Uterus (tissue), 4 donors: Measurements from ENCODE around the gene PPP1R27. TPM values are rescaled to one million over a fixed set of nuclear protein-coding genes. Genes with fewer than 3 reads are reported as not detected.
"Not testable (repeated sequence)": the region's sequence is repeated elsewhere in the genome, so short reads cannot be mapped to it uniquely, and the experiment has no call there.

Source experiments
- DNase-seq, 2 donors: peaks; one replicate each; pipeline ENCODE4 v3.0.0-alpha.2; 2019 to 2020
- H3K27ac ChIP-seq, 2 donors: fragments of 200-600 bp; sonication (generic); 1 replicate in 1 of 2; 2 replicates in 1 of 2; pipeline ENCODE4 v1.5.1; 2016 to 2018
- H3K27me3 ChIP-seq, 2 donors: fragments of 200-600 bp; sonication (generic); one replicate each; pipeline ENCODE4 v1.5.1; 2018 to 2019; ENCODE audit warnings: control low read depth in 1 of 2
- H3K36me3 ChIP-seq, 2 donors: fragments of 200-600 bp; sonication (generic); one replicate each; pipeline ENCODE4 v1.5.1; 2019; ENCODE audit warnings: control low read depth in 1 of 2
- H3K4me1 ChIP-seq, 2 donors: fragments of 200-600 bp; sonication (generic); one replicate each; pipeline ENCODE4 v1.5.1; 2018 to 2019; ENCODE audit warnings: control low read depth in 1 of 2
- H3K4me3 ChIP-seq, 2 donors: fragments of 200-600 bp; sonication (generic); 1 replicate in 1 of 2; 2 replicates in 1 of 2; pipeline ENCODE4 v1.5.1; 2018 to 2019; ENCODE audit warnings: mild to moderate bottlenecking in 1 of 2
- H3K9me3 ChIP-seq, 2 donors: fragments of 200-600 bp; sonication (generic); one replicate each; pipeline ENCODE4 v1.5.1; 2019; ENCODE audit warnings: control low read depth in 1 of 2
- POLR2A ChIP-seq, 2 donors: fragments of 450-650 bp; IDR thresholded peaks; one replicate each; pipeline ENCODE4 v1.6.1; 2016; ENCODE audit warnings: antibody characterized with exemption in 2 of 2, mild to moderate bottlenecking in 1 of 2, moderate library complexity in 1 of 2
- intact Hi-C: fragments of 100-400 bp; cut with DNase I; formaldehyde crosslinking; loops from one replicate; pipeline ENCODE4 v1.15.1; 2023; ENCODE audit warnings: low total_unique reads
- total RNA-seq, 4 donors: library from RNA; depleted of rRNA in 3 of 4; stranded (reverse); fragments of >200 nt in 3 of 4; gene quantifications; one replicate each; pipeline versions ENCODE4 v1.1.0 to v1.2.4, GENCODE V29; 2014 to 2023
- TF ChIP-seq, protein P1 (sequence below), 4 experiments: fragments of 200-600 bp in 2 of 4; fragments of 450-650 bp in 2 of 4; sonication (generic) in 2 of 4; IDR thresholded peaks; one replicate each; pipeline ENCODE4 v1.5.1; 2016 to 2019; ENCODE audit warnings: antibody characterized with exemption in 4 of 4, mild to moderate bottlenecking in 2 of 4, moderate library complexity in 1 of 4
- donor health status: DM: yes; HTN: yes; CAD: no.

The PPP1R27 gene
- total RNA-seq, 4 donors from 2014 or later, result 1.6 TPM; not detected in 3

DNA sequence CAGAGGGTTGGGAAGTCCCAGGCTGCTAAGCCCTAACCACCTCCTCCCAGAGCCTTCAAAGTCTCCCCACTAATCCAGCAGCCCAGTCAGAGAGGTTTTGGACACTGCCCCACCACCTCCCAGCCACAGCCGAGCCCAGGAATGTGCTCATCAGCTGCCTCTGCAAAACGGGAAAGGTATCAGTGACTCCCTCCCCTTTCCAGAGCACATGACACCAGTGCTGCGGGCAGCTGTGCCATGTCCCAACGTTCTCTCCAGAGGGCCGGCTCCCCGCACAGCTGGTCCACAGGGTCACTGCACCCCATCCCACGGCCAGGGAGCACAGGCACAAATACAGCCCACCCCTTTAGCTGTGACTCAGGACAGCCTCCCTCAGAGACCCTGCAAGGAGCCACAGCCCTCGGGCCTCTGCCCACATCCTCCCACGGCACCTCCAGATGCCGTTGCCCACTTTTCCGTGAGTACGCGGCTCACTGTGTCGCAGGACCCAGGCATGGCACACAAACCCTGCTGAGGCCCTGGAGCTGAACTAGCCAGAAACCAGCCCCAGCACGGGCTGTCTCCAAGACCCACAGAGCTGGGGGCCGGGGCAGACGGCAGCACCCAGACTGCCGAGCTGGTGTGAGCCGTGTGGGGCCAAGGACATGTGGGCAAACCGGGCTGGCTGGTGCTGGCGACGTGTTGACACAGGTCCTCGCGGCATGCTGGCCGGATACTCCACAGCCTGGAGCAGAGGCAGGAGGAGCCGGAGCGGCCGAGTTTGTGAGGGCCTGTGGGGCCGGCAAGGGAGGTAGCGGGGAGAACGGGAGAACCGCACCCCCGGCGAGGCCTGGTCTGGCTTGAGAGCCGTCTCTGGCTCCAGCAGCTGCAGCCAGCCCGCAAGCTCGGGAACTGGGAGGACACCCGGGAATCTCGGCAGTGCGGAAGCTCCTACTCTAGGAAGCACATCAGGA is 6.3 kb upstream of the PPP1R27 start:
- H3K27ac ChIP-seq, result no peak overlapping the region
- intact Hi-C loops, result no loop called here
- H3K36me3 ChIP-seq, result no peaks in the 10 kb centered on the region

DNA sequence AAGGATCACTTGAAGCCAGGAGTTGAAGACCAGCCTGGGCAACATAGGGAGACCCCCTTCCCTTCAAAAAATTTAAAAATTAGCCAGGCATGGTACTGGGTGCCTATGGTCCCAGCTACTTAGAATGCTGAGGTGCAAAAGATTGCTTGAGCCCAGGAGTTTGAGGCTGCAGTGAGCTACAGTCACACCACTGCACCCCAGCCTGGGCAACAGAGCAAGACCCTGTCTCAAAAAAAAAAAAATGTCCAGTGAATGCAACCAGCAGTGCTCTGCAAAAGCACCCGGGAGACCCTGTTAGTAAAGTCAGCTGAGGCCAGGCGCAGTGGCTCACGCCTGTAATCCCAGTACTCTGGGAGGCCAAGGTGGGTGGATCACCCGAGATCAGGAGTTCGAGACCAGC is 5.2 kb upstream of the PPP1R27 start:
- H3K36me3 ChIP-seq, H3K4me1 ChIP-seq, H3K4me3 ChIP-seq, H3K27me3 ChIP-seq, intact Hi-C loops, DNase-seq, H3K9me3 ChIP-seq, H3K27ac ChIP-seq: not testable (repeated sequence)

More for the DNA sequence above, 6.3 kb upstream of the PPP1R27 start:
- Histone ChIP-seq H3K4me3 (no peak overlapping the region), H3K27me3 (no peaks in the 10 kb centered on the region), H3K4me1 (no peaks in the 10 kb centered on the region), H3K9me3 (no peaks in the 10 kb centered on the region)
- TF ChIP-seq, protein P1, sequence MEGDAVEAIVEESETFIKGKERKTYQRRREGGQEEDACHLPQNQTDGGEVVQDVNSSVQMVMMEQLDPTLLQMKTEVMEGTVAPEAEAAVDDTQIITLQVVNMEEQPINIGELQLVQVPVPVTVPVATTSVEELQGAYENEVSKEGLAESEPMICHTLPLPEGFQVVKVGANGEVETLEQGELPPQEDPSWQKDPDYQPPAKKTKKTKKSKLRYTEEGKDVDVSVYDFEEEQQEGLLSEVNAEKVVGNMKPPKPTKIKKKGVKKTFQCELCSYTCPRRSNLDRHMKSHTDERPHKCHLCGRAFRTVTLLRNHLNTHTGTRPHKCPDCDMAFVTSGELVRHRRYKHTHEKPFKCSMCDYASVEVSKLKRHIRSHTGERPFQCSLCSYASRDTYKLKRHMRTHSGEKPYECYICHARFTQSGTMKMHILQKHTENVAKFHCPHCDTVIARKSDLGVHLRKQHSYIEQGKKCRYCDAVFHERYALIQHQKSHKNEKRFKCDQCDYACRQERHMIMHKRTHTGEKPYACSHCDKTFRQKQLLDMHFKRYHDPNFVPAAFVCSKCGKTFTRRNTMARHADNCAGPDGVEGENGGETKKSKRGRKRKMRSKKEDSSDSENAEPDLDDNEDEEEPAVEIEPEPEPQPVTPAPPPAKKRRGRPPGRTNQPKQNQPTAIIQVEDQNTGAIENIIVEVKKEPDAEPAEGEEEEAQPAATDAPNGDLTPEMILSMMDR (IDR thresholded peaks at IDR 0.05), result no peak
- TF ChIP-seq POLR2A (IDR thresholded peaks at IDR 0.05), result no peak
- no peak for DNase-seq

DNA sequence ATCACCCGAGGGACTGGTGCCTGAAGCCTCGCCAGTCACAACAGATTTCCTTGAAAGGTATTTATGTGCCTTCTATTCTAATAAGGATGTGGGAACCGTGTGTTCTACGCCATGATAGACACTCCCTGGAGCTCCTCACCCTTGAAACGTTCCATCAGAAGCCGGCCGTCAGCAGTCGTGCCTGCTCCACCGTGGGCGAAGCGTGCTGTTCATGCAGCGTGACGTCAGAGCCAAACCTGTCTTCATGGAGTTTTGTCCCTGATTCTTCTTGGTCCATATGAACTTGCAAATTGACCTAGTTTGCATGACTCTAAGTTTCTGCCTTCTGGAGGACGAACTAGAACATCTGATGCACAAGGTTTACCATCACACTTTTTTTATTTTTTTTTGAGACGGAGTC is 4.5 kb upstream of the PPP1R27 start:
- TF ChIP-seq, protein P1 (IDR thresholded peaks at IDR 0.05), result no peak
- TF ChIP-seq POLR2A (IDR thresholded peaks at IDR 0.05), result no peak
- intact Hi-C loops, result no loop called here
- H3K4me1 ChIP-seq, result no peaks in the 10 kb centered on the region

DNA sequence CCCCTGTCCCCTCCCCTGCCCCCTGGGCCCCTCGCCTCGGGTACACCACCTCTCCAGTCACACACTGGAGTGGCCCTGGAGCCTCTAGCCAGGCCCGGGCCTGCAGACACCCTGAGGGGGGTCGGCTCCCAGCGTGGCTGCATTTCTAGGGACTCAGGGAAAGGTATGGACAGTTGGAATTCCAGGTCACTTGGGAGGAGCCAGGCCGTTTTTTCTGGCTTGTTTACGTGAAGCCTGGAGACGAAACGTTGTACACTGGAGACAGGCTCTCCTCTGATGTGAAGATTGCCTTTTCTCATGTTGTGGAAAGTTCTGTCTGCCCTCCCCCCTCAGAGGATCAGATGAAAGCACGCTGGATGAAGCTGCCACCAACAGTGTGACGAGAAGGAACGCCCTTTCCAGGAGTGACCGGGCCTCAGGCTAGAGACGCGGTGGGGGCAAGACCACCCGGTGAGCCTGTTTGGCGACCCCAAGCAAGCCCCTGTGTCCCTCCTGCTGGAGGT is 4.0 kb upstream of the PPP1R27 start:
- no peak overlapping the region for H3K27ac ChIP-seq
- H3K36me3 ChIP-seq, result no peaks in the 10 kb centered on the region
- TF ChIP-seq, protein P1 (IDR thresholded peaks at IDR 0.05), result no peak
- no peak for TF ChIP-seq POLR2A (IDR thresholded peaks at IDR 0.05)
- H3K27me3 ChIP-seq, result no peaks in the 10 kb centered on the region
- DNase-seq, result no peak
- no peaks in the 10 kb centered on the region for H3K4me1 ChIP-seq
- no peaks in the 10 kb centered on the region for H3K9me3 ChIP-seq
- no peak overlapping the region for H3K4me3 ChIP-seq
- intact Hi-C loops, result no loop called here

More for the DNA sequence above, 4.5 kb upstream of the PPP1R27 start:
- Histone ChIP-seq H3K9me3 (no peaks in the 10 kb centered on the region), H3K27ac (no peak overlapping the region), H3K4me3 (no peak overlapping the region), H3K36me3 (no peaks in the 10 kb centered on the region), H3K27me3 (no peaks in the 10 kb centered on the region)
- no peak for DNase-seq

DNA sequence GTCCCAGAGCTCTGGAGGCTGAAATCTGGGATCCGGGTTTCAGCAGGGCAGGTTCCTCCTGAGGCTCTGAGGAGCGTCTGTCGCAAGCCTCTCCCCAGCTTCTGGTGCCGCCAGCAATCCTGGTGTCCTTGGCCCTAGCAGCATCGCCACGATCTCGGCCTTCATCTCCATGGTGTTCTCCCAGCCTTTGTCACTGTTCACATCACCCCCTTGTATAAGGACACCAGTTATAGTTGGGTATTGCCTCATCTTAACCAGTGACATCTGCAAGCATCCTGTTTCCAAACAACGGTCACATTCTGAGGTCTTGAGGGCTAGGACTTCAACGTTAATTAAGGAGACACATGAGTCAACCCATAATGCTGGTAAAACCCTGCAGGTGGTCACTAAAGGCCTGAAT is 2.8 kb upstream of the PPP1R27 start:
- intact Hi-C loops, result no loop called here

More for the DNA sequence above, 2.8 kb upstream of the PPP1R27 start:
- Histone ChIP-seq H3K36me3 (no peaks in the 10 kb centered on the region), H3K4me3 (no peak overlapping the region), H3K27ac (no peak overlapping the region), H3K27me3 (no peaks in the 10 kb centered on the region), H3K9me3 (no peaks in the 10 kb centered on the region), H3K4me1 (no peaks in the 10 kb centered on the region)
- TF ChIP-seq POLR2A (IDR thresholded peaks at IDR 0.05), result no peak
- TF ChIP-seq, protein P1 (IDR thresholded peaks at IDR 0.05), result no peak
- no peak for DNase-seq
